HepG2 (cell line): ENCODE results near the gene TMC2. TPM values are rescaled to one million over a fixed set of nuclear protein-coding genes. Genes with fewer than 3 reads are reported as not detected.

Experiments
- ARID2 ChIP-seq: sonication (generic); formaldehyde crosslinking; IDR thresholded peaks from 2 replicates; pipeline ENCODE4 v1.8.1; 2022; ENCODE audit warnings: mild to moderate bottlenecking, missing genetic modification reagents, borderline replicate concordance
- CSRNP2 ChIP-seq: sonication (generic); formaldehyde crosslinking; conservative IDR thresholded peaks from 2 replicates; pipeline ENCODE4 v1.8.0; 2022; ENCODE audit warnings: low read depth, missing genetic modification reagents
- ISL2 ChIP-seq: sonication (generic); formaldehyde crosslinking; IDR thresholded peaks from 2 replicates; pipeline ENCODE4 v1.5.0; 2020; ENCODE audit warnings: missing genetic modification reagents
- JDP2 ChIP-seq: sonication (generic); formaldehyde crosslinking; IDR thresholded peaks from 2 replicates; pipeline ENCODE4 v1.8.1; 2022; ENCODE audit warnings: missing genetic modification reagents, borderline replicate concordance
- KLF15 ChIP-seq: sonication (generic); formaldehyde crosslinking; IDR thresholded peaks from 2 replicates; pipeline ENCODE4 v1.8.1; 2023; ENCODE audit warnings: borderline replicate concordance, mild to moderate bottlenecking, inconsistent platforms, missing genetic modification reagents, mixed read lengths
- MATR3 ChIP-seq: sonication (generic); formaldehyde crosslinking; IDR thresholded peaks from 2 replicates; pipeline ENCODE4 v1.4.0; 2020; ENCODE audit warnings: missing genetic modification reagents
- MXD3 ChIP-seq: IDR thresholded peaks from 2 replicates; pipeline ENCODE4 v1.6.1; 2016; ENCODE audit warnings: mild to moderate bottlenecking, missing biosample characterization, missing genetic modification reagents
- NONO ChIP-seq, 2 experiments: fragments of 450-650 bp in 1 of 2; sonication (generic) in 1 of 2; formaldehyde crosslinking in 1 of 2; IDR thresholded peaks in 1 of 2; conservative IDR thresholded peaks in 1 of 2; 2 replicates each; pipeline versions ENCODE4 v1.6.1 to v1.8.0; 2017 to 2022; ENCODE audit warnings: mild to moderate bottlenecking in 1 of 2, missing genetic modification reagents in 1 of 2, moderate library complexity in 1 of 2
- SNAI1 ChIP-seq: sonication (generic); formaldehyde crosslinking; IDR thresholded peaks from 2 replicates; pipeline ENCODE4 v1.5.0; 2020; ENCODE audit warnings: mild to moderate bottlenecking, missing genetic modification reagents, borderline replicate concordance
- SNAPC4 ChIP-seq: sonication (generic); formaldehyde crosslinking; IDR thresholded peaks from 2 replicates; pipeline ENCODE4 v1.4.0; 2020; ENCODE audit warnings: mild to moderate bottlenecking, missing genetic modification reagents
- SRF ChIP-seq: IDR thresholded peaks from 2 replicates; pipeline ENCODE4 v1.6.1; 2011; ENCODE audit warnings: mild to moderate bottlenecking, low read depth, low read length, moderate library complexity
- ZBED4 ChIP-seq: sonication (generic); formaldehyde crosslinking; IDR thresholded peaks from 2 replicates; pipeline ENCODE4 v1.4.0; 2020; ENCODE audit warnings: missing genetic modification reagents, borderline replicate concordance
- ZEB1 ChIP-seq: IDR thresholded peaks from 2 replicates; pipeline ENCODE4 v1.6.1; 2012; ENCODE audit warnings: mild to moderate bottlenecking, low read depth, inconsistent platforms; ENCODE audit not compliant: insufficient replicate concordance
- ZFP62 ChIP-seq: sonication (generic); formaldehyde crosslinking; IDR thresholded peaks from 2 replicates; pipeline ENCODE4 v1.4.0; 2020; ENCODE audit warnings: missing genetic modification reagents
- ZNF160 ChIP-seq: sonication (generic); formaldehyde crosslinking; IDR thresholded peaks from 2 replicates; pipeline ENCODE4 v1.8.0; 2022; ENCODE audit warnings: mild to moderate bottlenecking, inconsistent platforms, missing genetic modification reagents
- ZNF605 ChIP-seq: sonication (generic); formaldehyde crosslinking; IDR thresholded peaks from 2 replicates; pipeline ENCODE4 v1.8.0; 2022; ENCODE audit warnings: mild to moderate bottlenecking, missing genetic modification reagents
- polyA plus RNA-seq, 8 experiments: library from polyadenylated mRNA; depleted of rRNA in 3 of 8; stranded (reverse) in 7 of 8; unstranded in 1 of 8; fragments of >200 nt; fragmentation: Illumina TruSeq in 4 of 8; extraction: Trizol in 4 of 8; gene quantifications; 2 replicates each; pipeline versions ENCODE4 v1.2.1 to v1.2.3, GENCODE V29; 2011 to 2016; ENCODE audit warnings: low read depth in 4 of 8, missing spikeins in 1 of 8, mixed read lengths in 1 of 8; ENCODE audit not compliant: insufficient read depth in 1 of 8
- total RNA-seq, 5 experiments: library from RNA; depleted of rRNA; stranded (reverse); fragments of >200 nt; fragmentation: Illumina TruSeq; extraction: Trizol; gene quantifications; 2 replicates each; pipeline ENCODE4 v1.2.3, GENCODE V29; 2016; ENCODE audit warnings: low read depth in 1 of 5

TMC2 gene
- total and polyA plus RNA-seq, 2 of the 13 experiments (the other 11 are each of a cell fraction or from before 2014, with no cell fraction given), result not detected

GRCh38 chr20:2651772-2652723 lies 115.7 kb downstream of the TMC2 start, which contains the start of gene NOP56 (continued):
- peak; percentile 62 for TF ChIP-seq ZBED4 (CRISPR knock-in tag)
- peak; percentile 91 for TF ChIP-seq ZNF160
- TF ChIP-seq MXD3 (CRISPR knock-in tag), result peak; percentile 98
- TF ChIP-seq SRF, result peak; percentile 58; the same call in 1 of the 2 replicates
- TF ChIP-seq NONO (IDR thresholded peaks at IDR 0.05), result no peak
- TF ChIP-seq NONO (CRISPR knock-in tag; conservative IDR thresholded peaks at IDR 0.05), result peak; percentile 99
- TF ChIP-seq CSRNP2 (CRISPR knock-in tag), result no peak; the same call in 1 of the 2 replicates
- peak; percentile 91; the same call in 1 of the 2 replicates for TF ChIP-seq JDP2 (CRISPR knock-in tag)
- peak; percentile 96; the same call in 1 of the 2 replicates for TF ChIP-seq KLF15 (CRISPR knock-in tag)
- TF ChIP-seq ZNF605 (CRISPR knock-in tag), result peak; percentile 65
- TF ChIP-seq ZFP62 (CRISPR knock-in tag), result no peak
- TF ChIP-seq SNAPC4 (CRISPR knock-in tag), result no peak
- TF ChIP-seq SNAI1 (CRISPR knock-in tag), result peak; percentile 87; the same call in 1 of the 2 replicates
- TF ChIP-seq ZEB1, result no peak
- peak; percentile 21; the same call in 1 of the 2 replicates for TF ChIP-seq ARID2
- no peak for TF ChIP-seq MATR3
- TF ChIP-seq ISL2 (CRISPR knock-in tag), result peak; percentile 87; the same call in 1 of the 2 replicates
